ENCODE data around the gene LKAAEAR1. TPM values are rescaled to one million over a fixed set of nuclear protein-coding genes. Genes with fewer than 3 reads are reported as not detected.

LKAAEAR1 gene
- total and polyA plus RNA-seq, 2 donors from 2014 or later, result 0.31 TPM; not detected in 1

DNA sequence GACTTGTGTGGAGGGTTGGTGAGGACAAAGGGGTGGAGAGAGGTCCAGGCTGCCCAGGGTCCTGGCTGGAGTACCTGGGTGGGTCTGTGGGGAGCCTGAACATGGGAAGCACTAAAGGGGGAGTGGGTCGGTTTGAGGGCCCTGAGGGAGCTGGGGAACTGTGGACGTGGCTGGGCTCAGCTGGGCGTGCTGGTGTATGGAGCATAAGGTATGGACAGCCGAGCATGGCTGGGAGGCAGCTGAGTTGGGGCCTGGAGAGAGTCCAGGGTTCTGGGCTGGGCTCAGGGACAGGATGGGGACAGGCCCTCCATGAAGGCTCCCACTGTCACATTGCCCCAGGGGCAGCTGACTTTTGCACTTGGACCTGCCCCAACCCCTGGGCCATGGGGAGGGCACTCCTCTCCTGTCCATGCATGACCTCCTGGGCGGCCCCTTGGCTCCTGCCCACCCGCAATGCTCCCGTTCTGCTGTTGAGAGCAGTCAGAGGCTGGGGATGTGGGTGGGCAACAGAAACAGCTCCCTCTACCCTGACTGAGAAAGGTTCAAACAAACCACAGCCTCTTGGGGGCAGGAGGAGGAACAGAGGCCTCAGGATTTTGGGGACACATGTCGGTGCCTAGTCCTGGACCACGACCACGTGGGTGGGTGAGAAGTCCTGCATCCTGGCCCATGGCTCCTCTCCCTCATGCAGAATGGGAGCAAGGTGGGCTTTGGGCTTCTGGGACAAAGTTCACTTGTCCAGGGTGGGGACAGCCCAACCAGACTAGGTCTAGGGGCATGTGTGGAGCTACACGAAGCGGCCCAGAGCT lies 43.8 kb downstream of the LKAAEAR1 start:
- no peak overlapping the region for H3K4me3 ChIP-seq (ENCODE audit: low read length in 3 of 3)
- no peaks in the 10 kb centered on the region for H3K36me3 ChIP-seq (ENCODE audit: control insufficient read depth in 2 of 3, insufficient read depth in 3 of 3, low read length in 3 of 3)
- no peaks in the 10 kb centered on the region for H3K9me3 ChIP-seq (ENCODE audit: control insufficient read depth in 2 of 3, insufficient read depth in 1 of 3, low read length in 3 of 3)
- no peak overlapping the region for H3K9ac ChIP-seq (ENCODE audit: low read length in 3 of 3)
- no peak for FAIRE-seq
- TF ChIP-seq, protein P1, sequence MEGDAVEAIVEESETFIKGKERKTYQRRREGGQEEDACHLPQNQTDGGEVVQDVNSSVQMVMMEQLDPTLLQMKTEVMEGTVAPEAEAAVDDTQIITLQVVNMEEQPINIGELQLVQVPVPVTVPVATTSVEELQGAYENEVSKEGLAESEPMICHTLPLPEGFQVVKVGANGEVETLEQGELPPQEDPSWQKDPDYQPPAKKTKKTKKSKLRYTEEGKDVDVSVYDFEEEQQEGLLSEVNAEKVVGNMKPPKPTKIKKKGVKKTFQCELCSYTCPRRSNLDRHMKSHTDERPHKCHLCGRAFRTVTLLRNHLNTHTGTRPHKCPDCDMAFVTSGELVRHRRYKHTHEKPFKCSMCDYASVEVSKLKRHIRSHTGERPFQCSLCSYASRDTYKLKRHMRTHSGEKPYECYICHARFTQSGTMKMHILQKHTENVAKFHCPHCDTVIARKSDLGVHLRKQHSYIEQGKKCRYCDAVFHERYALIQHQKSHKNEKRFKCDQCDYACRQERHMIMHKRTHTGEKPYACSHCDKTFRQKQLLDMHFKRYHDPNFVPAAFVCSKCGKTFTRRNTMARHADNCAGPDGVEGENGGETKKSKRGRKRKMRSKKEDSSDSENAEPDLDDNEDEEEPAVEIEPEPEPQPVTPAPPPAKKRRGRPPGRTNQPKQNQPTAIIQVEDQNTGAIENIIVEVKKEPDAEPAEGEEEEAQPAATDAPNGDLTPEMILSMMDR (IDR thresholded peaks at IDR 0.05; ENCODE audit: borderline replicate concordance, extremely low read depth, insufficient read depth), result no peak
- intact Hi-C loops (cut with DNase I), result no loop called here
- no peak overlapping the region for H3K27ac ChIP-seq (ENCODE audit: low read depth in 2 of 2, low read length in 2 of 2)
- DNase-seq, result peak in 1 of 5 donors; percentile 75
- peaks cover 2% of the 10 kb centered on the region for H3K27me3 ChIP-seq (ENCODE audit: control insufficient read depth, insufficient read depth, low read length)
- peaks cover 0 to 14% (median 0%) of the 10 kb centered on the region in 3 donors for H3K4me1 ChIP-seq (ENCODE audit: control insufficient read depth in 2 of 3, insufficient read depth in 2 of 3, low read depth in 1 of 3, low read length in 3 of 3)

DNA sequence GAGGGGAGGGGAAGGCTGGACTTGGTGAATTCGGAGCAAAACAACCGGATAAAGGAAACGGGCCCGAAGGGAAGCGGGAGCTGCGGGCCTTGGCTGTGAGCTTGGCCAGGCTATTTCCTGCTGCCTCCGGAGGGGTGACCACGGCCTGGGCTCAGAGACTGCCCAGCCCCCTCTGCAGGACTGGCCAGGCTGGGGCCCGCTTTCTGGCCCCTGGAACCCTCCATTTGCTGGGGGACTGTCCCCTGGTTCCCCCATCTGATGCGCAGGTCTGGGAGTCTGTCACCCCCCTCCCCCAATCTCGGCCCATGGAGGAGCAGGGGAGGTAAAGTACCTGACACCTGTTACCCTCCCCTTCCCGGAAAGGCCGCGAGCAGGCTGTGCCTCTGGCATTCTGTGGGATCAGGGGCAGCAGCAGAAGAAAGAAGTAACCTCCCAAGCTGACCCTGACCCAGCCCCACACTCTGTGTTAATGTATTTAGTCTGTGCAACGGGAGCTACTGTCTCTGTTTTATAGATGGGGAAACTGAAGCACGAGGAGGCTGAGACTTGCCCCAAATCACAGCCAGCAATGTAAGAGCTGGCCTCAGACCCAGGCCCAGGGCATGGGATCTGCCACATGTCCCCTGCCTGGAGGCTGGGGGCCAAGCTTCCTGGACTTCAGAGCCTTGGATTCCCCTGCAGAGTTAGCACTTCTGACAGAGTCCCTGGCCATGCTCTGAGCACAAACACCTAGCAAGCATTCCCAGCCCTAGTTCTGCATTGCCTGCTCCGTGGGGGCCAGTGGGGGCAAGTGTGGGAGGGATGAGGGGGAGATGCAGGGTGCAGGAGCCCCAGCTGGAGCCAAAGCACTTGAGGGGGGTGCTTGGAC lies 44.7 kb downstream of the LKAAEAR1 start:
- Histone ChIP-seq H3K9ac (ENCODE audit: low read length in 3 of 3) (no peak overlapping the region), H3K4me3 (ENCODE audit: low read length in 3 of 3) (peak overlapping the region in 1 of 3 donors; percentile 46), H3K36me3 (ENCODE audit: control insufficient read depth in 2 of 3, insufficient read depth in 3 of 3, low read length in 3 of 3) (peaks cover 0 to 4% (median 0%) of the 10 kb centered on the region in 3 donors), H3K4me1 (ENCODE audit: control insufficient read depth in 2 of 3, insufficient read depth in 2 of 3, low read depth in 1 of 3, low read length in 3 of 3) (peaks cover 0 to 14% (median 0%) of the 10 kb centered on the region in 3 donors), H3K9me3 (ENCODE audit: control insufficient read depth in 2 of 3, insufficient read depth in 1 of 3, low read length in 3 of 3) (no peaks in the 10 kb centered on the region), H3K27ac (ENCODE audit: low read depth in 2 of 2, low read length in 2 of 2) (peak overlapping the region in 1 of 2 donors; percentile 43), H3K27me3 (ENCODE audit: control insufficient read depth, insufficient read depth, low read length) (peaks cover 2% of the 10 kb centered on the region)
- no peak for FAIRE-seq
- TF ChIP-seq, protein P1 (IDR thresholded peaks at IDR 0.05; ENCODE audit: borderline replicate concordance, extremely low read depth, insufficient read depth), result no peak
- peak in 1 of 5 donors; percentile 76 for DNase-seq
- intact Hi-C loops (cut with DNase I), result no loop called here

DNA sequence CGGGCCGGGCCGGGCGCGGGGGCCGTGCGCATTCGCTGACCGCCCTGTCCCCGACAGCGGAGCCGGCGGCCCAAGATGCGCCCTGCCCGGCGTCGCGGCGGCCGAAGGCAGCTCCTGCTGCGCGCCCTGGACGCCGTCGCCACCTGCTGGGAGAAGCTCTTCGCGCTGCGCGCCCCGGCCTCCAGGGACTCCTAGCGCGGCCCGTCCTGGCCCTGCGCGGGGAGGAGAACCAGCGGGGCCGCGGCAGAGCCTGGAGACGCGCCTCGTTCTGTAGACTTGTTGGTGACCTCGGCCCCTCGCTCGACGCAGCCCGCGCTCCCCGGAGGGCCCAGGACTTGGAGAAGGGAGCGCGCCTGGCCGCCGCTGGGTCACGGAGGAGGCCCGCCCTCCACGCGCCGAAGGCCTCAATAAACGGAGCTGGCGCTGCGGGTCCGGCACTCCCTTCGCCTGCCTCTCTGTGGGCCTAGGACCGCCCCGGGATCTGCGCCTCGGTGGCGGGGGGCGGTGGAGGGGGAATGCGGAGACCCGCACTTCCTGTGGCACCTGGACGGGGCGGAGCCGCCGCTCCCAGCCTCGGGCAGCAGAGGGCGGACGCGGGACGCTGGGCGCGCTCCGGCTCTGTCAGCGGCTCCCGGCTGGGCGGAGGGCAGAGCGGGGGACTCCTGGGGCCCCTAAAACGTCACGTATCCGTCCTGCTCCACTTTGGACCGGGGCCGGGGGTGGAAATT lies 45.5 kb downstream of the LKAAEAR1 start:
- no peak for FAIRE-seq
- Histone ChIP-seq H3K4me3 (ENCODE audit: low read length in 3 of 3) (peak overlapping the region in 1 of 3 donors; percentile 46), H3K9me3 (ENCODE audit: control insufficient read depth in 2 of 3, insufficient read depth in 1 of 3, low read length in 3 of 3) (no peaks in the 10 kb centered on the region), H3K9ac (ENCODE audit: low read length in 3 of 3) (no peak overlapping the region), H3K27me3 (ENCODE audit: control insufficient read depth, insufficient read depth, low read length) (peaks cover 2% of the 10 kb centered on the region), H3K27ac (ENCODE audit: low read depth in 2 of 2, low read length in 2 of 2) (peak overlapping the region; percentile 40 to 43), H3K36me3 (ENCODE audit: control insufficient read depth in 2 of 3, insufficient read depth in 3 of 3, low read length in 3 of 3) (peaks cover 0 to 4% (median 0%) of the 10 kb centered on the region in 3 donors), H3K4me1 (ENCODE audit: control insufficient read depth in 2 of 3, insufficient read depth in 2 of 3, low read depth in 1 of 3, low read length in 3 of 3) (peaks cover 0 to 14% (median 0%) of the 10 kb centered on the region in 3 donors)
- intact Hi-C loops (cut with DNase I), result no loop called here
- peak; percentile 87 to 92 (median 90) for DNase-seq
- TF ChIP-seq, protein P1 (IDR thresholded peaks at IDR 0.05; ENCODE audit: borderline replicate concordance, extremely low read depth, insufficient read depth), result peak; percentile 68
